Gastroesophageal sphincter (tissue), 3 donors: ENCODE results near the gene BCOR.

Experiments
- CTCF ChIP-seq, 4 experiments: fragments of 200-600 bp in 2 of 4; fragments of 450-650 bp in 2 of 4; sonication (generic) in 1 of 4; IDR thresholded peaks; one replicate each; pipeline ENCODE4 v1.5.1; 2017 to 2019; ENCODE audit warnings: antibody characterized with exemption in 4 of 4, mild to moderate bottlenecking in 2 of 4, moderate library complexity in 2 of 4
- EP300 ChIP-seq: sonication (generic); formaldehyde crosslinking; IDR thresholded peaks from one replicate; pipeline ENCODE4 v1.6.1; 2017; ENCODE audit warnings: antibody characterized with exemption, mild to moderate bottlenecking
- POLR2A ChIP-seq, 2 donors: fragments of 450-650 bp; IDR thresholded peaks; one replicate each; pipeline ENCODE4 v1.6.1; 2017; ENCODE audit warnings: antibody characterized with exemption in 2 of 2, mild to moderate bottlenecking in 2 of 2, moderate library complexity in 1 of 2
- POLR2AphosphoS5 ChIP-seq: sonication (generic); formaldehyde crosslinking; IDR thresholded peaks from one replicate; pipeline ENCODE4 v1.6.1; 2017; ENCODE audit warnings: antibody characterized with exemption

GRCh38 chrX:40091691-40092421 lies 5.9 kb downstream of the BCOR start:
- TF ChIP-seq CTCF (IDR thresholded peaks at IDR 0.05), result no peak
- no peak for TF ChIP-seq POLR2A (IDR thresholded peaks at IDR 0.05)
- no peak for TF ChIP-seq POLR2AphosphoS5
- no peak for TF ChIP-seq EP300
